ENCODE measurements around the gene PRXL2A. TPM values are rescaled to one million over a fixed set of nuclear protein-coding genes. Genes with fewer than 3 reads are reported as not detected.
A peak's percentile ranks its signal among the peaks of the same experiment; 100 is the strongest.

Gene PRXL2A
- total and polyA plus RNA-seq, 4 donors, result 69.7 to 161 (median 137) TPM

DNA sequence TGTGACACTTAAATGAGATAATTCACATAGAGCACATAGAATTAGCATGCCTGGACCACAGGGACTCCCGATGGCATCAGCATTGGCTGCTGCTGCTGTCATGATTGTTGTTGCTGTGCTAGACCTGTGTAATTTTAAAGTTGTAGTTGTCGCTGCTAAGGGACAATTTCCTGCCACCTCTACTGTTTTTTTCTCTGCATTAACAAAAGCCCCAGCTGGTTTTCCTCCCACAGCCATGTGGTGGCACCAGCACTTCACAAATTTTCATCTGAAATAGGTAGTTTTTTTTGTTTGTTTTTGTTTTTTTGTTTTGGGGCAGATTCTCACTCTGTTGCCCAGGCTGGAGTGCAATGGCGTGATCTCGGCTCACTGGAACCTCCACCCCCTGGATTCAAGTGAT is 25.4 kb upstream of the PRXL2A start:
- Histone ChIP-seq H3K9me3 (ENCODE audit: control insufficient read depth, insufficient read depth, low read length) (no peaks in the 10 kb centered on the region), H3K4me1 (ENCODE audit: control insufficient read depth, insufficient read depth, low read length) (peaks cover 2% of the 10 kb centered on the region), H3K27ac (ENCODE audit: low read depth, low read length) (no peak overlapping the region), H3K4me3 (ENCODE audit: low read depth, low read length) (no peak overlapping the region), H3K36me3 (ENCODE audit: control insufficient read depth, insufficient read depth, low read length) (no peaks in the 10 kb centered on the region), H3K27me3 (ENCODE audit: control insufficient read depth, insufficient read depth, low read length) (no peaks in the 10 kb centered on the region)
- no CpG with 5 or more reads among the region's 4 CpGs for WGBS (ENCODE audit: insufficient coverage)
- peak in 2 of 6 donors; percentile 70 to 85 for DNase-seq (ENCODE audit: low read depth in 4 of 6, low spot score in 6 of 6)

DNA sequence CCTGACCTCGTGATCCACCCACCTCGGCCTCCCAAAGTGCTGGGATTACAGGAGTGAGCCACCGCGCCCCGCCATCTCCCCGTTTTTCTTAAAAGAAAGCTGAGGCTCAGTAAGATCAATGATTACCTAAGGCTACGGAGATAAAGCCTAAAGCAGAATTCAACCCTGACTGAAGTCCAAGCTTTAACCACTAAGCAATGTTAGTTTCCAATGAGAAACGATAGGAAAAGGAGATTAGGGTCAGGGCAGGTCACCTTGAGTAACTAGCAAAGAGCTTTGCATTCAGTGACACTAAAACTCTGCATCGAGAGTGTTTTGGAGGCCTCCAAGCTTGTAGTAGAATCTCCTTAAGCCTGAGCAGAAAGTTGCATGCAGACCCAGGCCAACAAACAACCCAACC is 17.6 kb upstream of the PRXL2A start:
- no peak overlapping the region for H3K4me3 ChIP-seq (ENCODE audit: low read depth, low read length)
- H3K9me3 ChIP-seq (ENCODE audit: control insufficient read depth, insufficient read depth, low read length), result no peaks in the 10 kb centered on the region
- H3K27ac ChIP-seq (ENCODE audit: low read depth, low read length), result no peak overlapping the region
- H3K36me3 ChIP-seq (ENCODE audit: control insufficient read depth, insufficient read depth, low read length), result no peaks in the 10 kb centered on the region
- DNase-seq (ENCODE audit: low read depth in 4 of 6, low spot score in 6 of 6), result no peak
- peaks cover 5% of the 10 kb centered on the region for H3K4me1 ChIP-seq (ENCODE audit: control insufficient read depth, insufficient read depth, low read length)
- WGBS (ENCODE audit: insufficient coverage), result 78% methylated on average over 6 of the region's 9 CpGs
- H3K27me3 ChIP-seq (ENCODE audit: control insufficient read depth, insufficient read depth, low read length), result no peaks in the 10 kb centered on the region

DNA sequence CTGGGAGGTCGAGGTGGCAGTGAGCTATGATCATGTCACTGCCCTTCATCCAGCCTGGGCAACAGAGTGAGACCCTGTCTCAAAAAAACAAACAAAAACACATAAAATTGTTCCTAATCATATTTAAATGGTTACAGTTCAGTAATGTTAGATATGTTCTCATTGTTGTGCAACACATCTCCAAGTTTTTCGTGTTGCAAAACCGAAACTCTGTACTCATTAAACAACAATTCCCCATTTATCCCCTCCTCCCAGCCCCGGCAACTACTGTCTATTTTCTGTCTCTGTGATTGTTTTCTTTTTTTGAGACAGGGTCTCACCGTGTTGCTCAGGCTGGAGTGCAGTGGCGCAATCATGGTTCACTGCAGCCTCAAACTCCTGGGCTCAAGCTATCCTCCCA is 16.1 kb upstream of the PRXL2A start:
- Histone ChIP-seq H3K36me3 (ENCODE audit: control insufficient read depth, insufficient read depth, low read length) (no peaks in the 10 kb centered on the region), H3K4me1 (ENCODE audit: control insufficient read depth, insufficient read depth, low read length) (peaks cover 5% of the 10 kb centered on the region), H3K27me3 (ENCODE audit: control insufficient read depth, insufficient read depth, low read length) (no peaks in the 10 kb centered on the region), H3K9me3 (ENCODE audit: control insufficient read depth, insufficient read depth, low read length) (no peaks in the 10 kb centered on the region), H3K27ac (ENCODE audit: low read depth, low read length) (no peak overlapping the region), H3K4me3 (ENCODE audit: low read depth, low read length) (no peak overlapping the region)
- 60% methylated on average over 1 of the region's 6 CpGs for WGBS (ENCODE audit: insufficient coverage)
- no peak for DNase-seq (ENCODE audit: low read depth in 4 of 6, low spot score in 6 of 6)

DNA sequence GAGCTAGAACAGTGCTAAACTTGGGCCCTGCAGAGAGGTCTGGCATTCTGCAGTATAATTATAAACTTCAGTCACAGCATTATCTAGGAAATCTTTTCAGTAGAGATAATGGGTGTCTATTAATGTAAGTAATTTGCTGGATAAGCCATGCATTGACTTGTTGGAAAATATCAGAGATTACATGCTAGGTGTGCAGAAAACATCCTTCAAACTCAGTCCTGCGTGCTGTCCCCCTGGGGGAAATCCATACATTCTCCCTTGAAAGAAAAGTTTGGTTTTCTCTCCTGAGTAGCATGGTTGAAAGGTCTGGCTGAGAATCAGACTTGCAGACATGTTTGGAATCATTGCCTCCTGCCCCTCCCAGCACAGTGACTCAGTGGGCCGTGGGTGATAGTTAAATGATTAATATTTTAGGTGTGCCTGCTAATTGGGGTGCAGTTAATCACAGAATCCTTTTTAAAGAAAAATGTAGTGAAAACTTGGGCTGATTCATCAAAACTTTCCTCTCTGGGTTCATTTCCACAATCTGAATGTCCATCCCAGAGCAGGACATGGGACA is 13.9 kb upstream of the PRXL2A start:
- H3K4me3 ChIP-seq (ENCODE audit: low read depth, low read length), result no peak overlapping the region
- WGBS (ENCODE audit: insufficient coverage), result no CpG with 5 or more reads among the region's 2 CpGs
- H3K27me3 ChIP-seq (ENCODE audit: control insufficient read depth, insufficient read depth, low read length), result no peaks in the 10 kb centered on the region
- H3K9me3 ChIP-seq (ENCODE audit: control insufficient read depth, insufficient read depth, low read length), result no peaks in the 10 kb centered on the region
- no peaks in the 10 kb centered on the region for H3K36me3 ChIP-seq (ENCODE audit: control insufficient read depth, insufficient read depth, low read length)
- H3K4me1 ChIP-seq (ENCODE audit: control insufficient read depth, insufficient read depth, low read length), result no peaks in the 10 kb centered on the region
- no peak for DNase-seq (ENCODE audit: low read depth in 4 of 6, low spot score in 6 of 6)
- H3K27ac ChIP-seq (ENCODE audit: low read depth, low read length), result no peak overlapping the region

DNA sequence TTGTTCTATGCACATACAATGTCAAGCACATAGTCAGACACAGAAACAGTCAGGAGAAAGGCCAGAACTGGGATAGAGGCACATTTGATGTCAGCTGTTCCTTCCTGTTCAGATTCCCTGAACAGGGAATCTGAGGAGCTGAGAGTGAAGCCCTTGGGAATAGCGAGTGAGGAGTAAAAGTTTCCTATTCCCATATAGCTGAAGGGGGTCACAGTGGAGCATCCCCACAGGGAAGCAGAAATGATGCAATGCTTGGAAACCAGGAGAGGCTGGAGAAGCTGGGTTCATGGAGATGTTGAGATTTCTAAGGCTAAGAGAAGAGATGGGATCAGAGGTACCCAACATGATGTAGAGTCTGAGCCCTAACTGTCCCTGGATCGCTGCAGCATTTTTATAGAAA is 11.3 kb upstream of the PRXL2A start:
- Histone ChIP-seq H3K36me3 (ENCODE audit: control insufficient read depth, insufficient read depth, low read length) (no peaks in the 10 kb centered on the region), H3K9me3 (ENCODE audit: control insufficient read depth, insufficient read depth, low read length) (no peaks in the 10 kb centered on the region), H3K27ac (ENCODE audit: low read depth, low read length) (no peak overlapping the region), H3K27me3 (ENCODE audit: control insufficient read depth, insufficient read depth, low read length) (no peaks in the 10 kb centered on the region), H3K4me3 (ENCODE audit: low read depth, low read length) (no peak overlapping the region), H3K4me1 (ENCODE audit: control insufficient read depth, insufficient read depth, low read length) (no peaks in the 10 kb centered on the region)
- no peak for DNase-seq (ENCODE audit: low read depth in 4 of 6, low spot score in 6 of 6)
- WGBS (ENCODE audit: insufficient coverage), result 90% methylated on average over 2 of the region's 2 CpGs

DNA sequence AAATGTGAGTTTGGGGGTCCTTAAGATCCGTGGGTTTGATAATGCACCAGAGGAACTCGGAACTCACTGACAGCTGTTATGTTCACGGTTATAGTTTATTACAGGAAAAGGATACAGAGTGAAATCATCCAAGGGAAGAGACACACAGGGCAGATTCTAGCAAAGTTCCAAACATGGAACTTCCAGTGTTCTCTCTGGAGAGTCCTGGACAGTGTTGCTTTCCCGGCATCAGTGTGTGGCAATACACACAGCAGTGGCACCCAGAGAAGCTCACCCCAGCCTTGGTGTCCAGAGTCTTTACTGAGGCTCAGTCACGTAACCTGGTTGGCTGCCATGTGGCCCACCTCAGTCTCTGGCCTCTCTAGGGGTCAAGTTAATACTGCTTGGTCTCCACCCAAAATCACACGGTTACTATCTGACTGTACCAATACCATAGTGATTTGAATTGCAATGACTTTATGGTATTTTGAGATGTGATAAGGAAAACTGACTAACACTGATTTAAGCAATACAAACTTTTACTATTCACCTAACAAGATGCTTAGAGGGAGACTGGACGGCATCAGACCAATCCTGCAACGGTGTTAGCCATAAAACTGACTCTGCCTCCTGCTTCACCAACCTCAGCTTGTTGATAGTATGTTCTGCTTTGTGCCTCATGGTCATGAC is 8.1 kb upstream of the PRXL2A start:
- Histone ChIP-seq H3K36me3 (ENCODE audit: control insufficient read depth, insufficient read depth, low read length) (no peaks in the 10 kb centered on the region), H3K4me3 (ENCODE audit: low read depth, low read length) (no peak overlapping the region), H3K27ac (ENCODE audit: low read depth, low read length) (no peak overlapping the region), H3K4me1 (ENCODE audit: control insufficient read depth, insufficient read depth, low read length) (no peaks in the 10 kb centered on the region), H3K27me3 (ENCODE audit: control insufficient read depth, insufficient read depth, low read length) (no peaks in the 10 kb centered on the region), H3K9me3 (ENCODE audit: control insufficient read depth, insufficient read depth, low read length) (no peaks in the 10 kb centered on the region)
- no peak for DNase-seq (ENCODE audit: low read depth in 4 of 6, low spot score in 6 of 6)
- WGBS (ENCODE audit: insufficient coverage), result 92% methylated on average over 5 of the region's 8 CpGs

DNA sequence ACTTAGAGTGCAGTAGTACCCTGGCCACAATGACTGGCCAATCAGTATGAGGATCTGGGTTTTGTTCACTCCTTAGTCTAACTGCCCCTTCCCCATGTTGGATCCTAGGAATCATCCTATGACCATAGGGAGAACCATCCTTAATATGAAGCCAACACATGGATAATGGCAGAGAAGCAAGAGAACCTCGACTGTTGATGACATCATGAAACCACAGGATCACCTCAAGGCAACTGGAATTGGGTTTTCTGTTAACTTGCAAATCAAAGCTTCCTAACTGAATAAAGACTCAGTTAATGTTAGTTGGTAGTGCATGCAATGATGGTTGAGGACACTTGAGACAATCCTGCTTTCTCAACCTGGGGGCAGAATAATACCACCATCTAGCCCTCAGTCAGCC is 3.3 kb upstream of the PRXL2A start:
- no peak overlapping the region for H3K27ac ChIP-seq (ENCODE audit: low read depth, low read length)

DNA sequence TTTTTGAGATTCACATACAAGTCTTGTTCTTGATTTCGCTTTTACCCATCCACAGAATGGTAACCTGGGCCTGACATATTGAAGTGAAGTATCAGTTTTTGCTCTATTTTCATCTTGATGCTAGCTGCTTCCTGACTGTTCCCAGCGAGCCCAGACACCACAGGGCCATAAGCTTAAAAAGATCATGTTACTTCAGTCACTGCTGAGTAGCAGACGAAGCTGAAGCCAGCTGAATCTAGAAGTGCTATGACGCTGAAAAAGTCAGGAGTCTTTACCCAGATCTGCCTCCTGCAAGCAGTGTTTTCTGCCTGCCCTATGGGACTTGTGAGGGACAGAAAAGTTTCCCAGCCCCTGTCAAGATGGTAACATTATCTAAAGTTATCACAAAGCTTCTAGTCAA is 2.7 kb upstream of the PRXL2A start:
- Histone ChIP-seq H3K9me3 (ENCODE audit: control insufficient read depth, insufficient read depth, low read length) (no peaks in the 10 kb centered on the region), H3K4me1 (ENCODE audit: control insufficient read depth, insufficient read depth, low read length) (peaks cover 20% of the 10 kb centered on the region), H3K4me3 (ENCODE audit: low read depth, low read length) (no peak overlapping the region), H3K27ac (ENCODE audit: low read depth, low read length) (peak overlapping the region; percentile 54), H3K36me3 (ENCODE audit: control insufficient read depth, insufficient read depth, low read length) (no peaks in the 10 kb centered on the region), H3K27me3 (ENCODE audit: control insufficient read depth, insufficient read depth, low read length) (no peaks in the 10 kb centered on the region)
- 20% methylated on average over 3 of the region's 4 CpGs for WGBS (ENCODE audit: insufficient coverage)
- DNase-seq (ENCODE audit: low read depth in 4 of 6, low spot score in 6 of 6), result peak in 1 of 6 donors; percentile 46

More for the DNA sequence above, 3.3 kb upstream of the PRXL2A start:
- Histone ChIP-seq H3K4me3 (ENCODE audit: low read depth, low read length) (no peak overlapping the region), H3K9me3 (ENCODE audit: control insufficient read depth, insufficient read depth, low read length) (no peaks in the 10 kb centered on the region), H3K36me3 (ENCODE audit: control insufficient read depth, insufficient read depth, low read length) (no peaks in the 10 kb centered on the region), H3K4me1 (ENCODE audit: control insufficient read depth, insufficient read depth, low read length) (peaks cover 14% of the 10 kb centered on the region), H3K27me3 (ENCODE audit: control insufficient read depth, insufficient read depth, low read length) (no peaks in the 10 kb centered on the region)
- WGBS (ENCODE audit: insufficient coverage), result 100% methylated on average over 1 of the region's 1 CpG
- no peak for DNase-seq (ENCODE audit: low read depth in 4 of 6, low spot score in 6 of 6)

DNA sequence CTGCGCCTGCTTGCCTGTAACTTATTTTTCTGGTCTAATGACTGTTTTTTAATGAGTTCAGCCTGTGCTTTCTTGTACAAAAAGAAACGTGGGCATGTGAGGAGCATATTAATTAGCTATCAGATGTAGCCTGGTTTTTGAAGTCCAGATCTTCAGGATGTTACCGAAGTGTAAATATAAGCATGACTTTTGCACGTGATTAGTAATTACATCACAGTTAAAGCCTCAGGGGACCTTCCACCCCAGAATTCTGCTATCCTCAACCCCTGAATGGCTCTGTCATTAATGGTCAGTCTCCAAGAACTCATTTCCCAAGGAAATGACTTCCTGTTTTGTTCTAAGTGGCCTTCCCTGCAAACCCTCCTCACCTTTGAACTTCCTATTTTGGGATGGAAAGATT is 2.1 kb upstream of the PRXL2A start:
- 0% methylated on average over 1 of the region's 4 CpGs for WGBS (ENCODE audit: insufficient coverage)

DNA sequence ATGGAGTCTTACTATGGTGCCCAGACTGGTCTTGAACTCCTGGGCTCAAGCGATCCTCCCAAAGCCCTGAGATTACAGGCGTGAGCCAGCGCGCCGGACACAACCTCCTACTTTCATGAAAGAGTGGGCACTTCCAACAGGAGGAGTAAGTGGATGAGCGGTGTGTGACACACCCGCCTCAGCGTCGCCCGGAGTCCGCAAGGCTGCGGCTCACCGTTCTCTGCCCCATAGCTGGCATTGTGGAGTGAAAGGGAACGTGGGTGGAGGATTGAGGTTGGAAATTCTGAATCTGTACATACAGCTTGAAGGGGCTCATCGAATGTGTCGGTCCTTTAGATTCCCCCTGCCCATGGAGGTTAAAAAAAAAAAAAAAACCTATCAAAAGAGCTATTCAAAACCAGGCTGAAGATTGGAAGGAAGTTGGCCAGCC is 524 bp upstream of the PRXL2A start:
- WGBS (ENCODE audit: insufficient coverage), result 6% methylated on average over 15 of the region's 16 CpGs
- Histone ChIP-seq H3K4me1 (ENCODE audit: control insufficient read depth, insufficient read depth, low read length) (peaks cover 38% of the 10 kb centered on the region), H3K9me3 (ENCODE audit: control insufficient read depth, insufficient read depth, low read length) (no peaks in the 10 kb centered on the region), H3K36me3 (ENCODE audit: control insufficient read depth, insufficient read depth, low read length) (peaks cover 3% of the 10 kb centered on the region), H3K27ac (ENCODE audit: low read depth, low read length) (peak overlapping the region; percentile 93), H3K27me3 (ENCODE audit: control insufficient read depth, insufficient read depth, low read length) (no peaks in the 10 kb centered on the region), H3K4me3 (ENCODE audit: low read depth, low read length) (peak overlapping the region; percentile 80)
- peak in 1 of 6 donors; percentile 62 for DNase-seq (ENCODE audit: low read depth in 4 of 6, low spot score in 6 of 6)

More for the DNA sequence above, 2.1 kb upstream of the PRXL2A start:
- H3K36me3 ChIP-seq (ENCODE audit: control insufficient read depth, insufficient read depth, low read length), result peaks cover under 1% of the 10 kb centered on the region
- no peak overlapping the region for H3K4me3 ChIP-seq (ENCODE audit: low read depth, low read length)
- peak in 2 of 6 donors; percentile 50 to 66 for DNase-seq (ENCODE audit: low read depth in 4 of 6, low spot score in 6 of 6)
- H3K4me1 ChIP-seq (ENCODE audit: control insufficient read depth, insufficient read depth, low read length), result peaks cover 25% of the 10 kb centered on the region
- H3K9me3 ChIP-seq (ENCODE audit: control insufficient read depth, insufficient read depth, low read length), result no peaks in the 10 kb centered on the region
- peak overlapping the region; percentile 54 for H3K27ac ChIP-seq (ENCODE audit: low read depth, low read length)
- H3K27me3 ChIP-seq (ENCODE audit: control insufficient read depth, insufficient read depth, low read length), result no peaks in the 10 kb centered on the region

Measured in spinal cord (tissue), 10 donors.